HEK293T (cell line): ENCODE data around the gene TGM4.

Source experiments
- CTCF ChIA-PET: fragments of 350-600 bp; formaldehyde crosslinking; extraction: SDS; loops from one replicate; lab custom pipeline; 2021; ENCODE audit warnings: antibody characterized with exemption, inconsistent platforms; lab: Yijun Ruan, JAX
- POLR2A ChIA-PET: fragments of 350-600 bp; formaldehyde crosslinking; extraction: SDS; loops from one replicate; lab custom pipeline; 2020; ENCODE audit warnings: antibody characterized with exemption, inconsistent platforms; lab: Yijun Ruan, JAX
- DNase-seq: peaks from one replicate; pipeline ENCODE4 v3.0.0; 2012; ENCODE audit warnings: mixed read lengths; ENCODE audit errors: extremely low spot score
- ARNT ChIP-seq: fragments of 450-650 bp; IDR thresholded peaks from 2 replicates; pipeline ENCODE4 v1.6.1; 2017; ENCODE audit warnings: mild to moderate bottlenecking
- BHLHE40 ChIP-seq: fragments of 450-650 bp; IDR thresholded peaks from 2 replicates; pipeline ENCODE4 v1.6.1; 2016; ENCODE audit warnings: mild to moderate bottlenecking, moderate library complexity, borderline replicate concordance
- CTBP1 ChIP-seq: fragments of 450-650 bp; IDR thresholded peaks from 2 replicates; pipeline ENCODE4 v1.6.1; 2016; ENCODE audit warnings: borderline replicate concordance
- ELF4 ChIP-seq: fragments of 450-650 bp; IDR thresholded peaks from 2 replicates; pipeline ENCODE4 v1.6.1; 2017; ENCODE audit warnings: antibody characterized with exemption
- FOXA1 ChIP-seq: fragments of 450-650 bp; IDR thresholded peaks from 2 replicates; pipeline ENCODE4 v1.6.1; 2016; ENCODE audit warnings: mild to moderate bottlenecking
- FOXK2 ChIP-seq: fragments of 450-650 bp; IDR thresholded peaks from 2 replicates; pipeline ENCODE4 v1.6.1; 2016; ENCODE audit warnings: mild to moderate bottlenecking
- FOXM1 ChIP-seq: fragments of 450-650 bp; IDR thresholded peaks from 2 replicates; pipeline ENCODE4 v1.6.1; 2017; ENCODE audit warnings: mild to moderate bottlenecking, borderline replicate concordance
- HDGF ChIP-seq: fragments of 450-650 bp; IDR thresholded peaks from 2 replicates; pipeline ENCODE4 v1.6.1; 2017; ENCODE audit warnings: antibody characterized with exemption, borderline replicate concordance
- L3MBTL2 ChIP-seq: fragments of 450-650 bp; conservative IDR thresholded peaks from 2 replicates; pipeline ENCODE4 v1.6.1; 2016; ENCODE audit warnings: mild to moderate bottlenecking
- LEF1 ChIP-seq: fragments of 450-650 bp; IDR thresholded peaks from 2 replicates; pipeline ENCODE4 v1.6.1; 2017; ENCODE audit warnings: mild to moderate bottlenecking, borderline replicate concordance
- NFRKB ChIP-seq: fragments of 450-650 bp; IDR thresholded peaks from 2 replicates; pipeline ENCODE4 v1.6.1; 2016; ENCODE audit warnings: mild to moderate bottlenecking, moderate library complexity
- SP1 ChIP-seq: fragments of 450-650 bp; IDR thresholded peaks from 2 replicates; pipeline ENCODE4 v1.6.1; 2017
- SUZ12 ChIP-seq: fragments of 450-650 bp; IDR thresholded peaks from 2 replicates; pipeline ENCODE4 v1.6.1; 2016; ENCODE audit warnings: mild to moderate bottlenecking
- TARDBP ChIP-seq: fragments of 450-650 bp; IDR thresholded peaks from 2 replicates; pipeline ENCODE4 v1.6.1; 2016
- ZNF384 ChIP-seq: fragments of 450-650 bp; IDR thresholded peaks from 2 replicates; pipeline ENCODE4 v1.6.1; 2016
- TF ChIP-seq, protein P1 (sequence below): fragments of 450-650 bp; IDR thresholded peaks from 2 replicates; pipeline ENCODE4 v1.6.1; 2016

Gene TGM4

DNA sequence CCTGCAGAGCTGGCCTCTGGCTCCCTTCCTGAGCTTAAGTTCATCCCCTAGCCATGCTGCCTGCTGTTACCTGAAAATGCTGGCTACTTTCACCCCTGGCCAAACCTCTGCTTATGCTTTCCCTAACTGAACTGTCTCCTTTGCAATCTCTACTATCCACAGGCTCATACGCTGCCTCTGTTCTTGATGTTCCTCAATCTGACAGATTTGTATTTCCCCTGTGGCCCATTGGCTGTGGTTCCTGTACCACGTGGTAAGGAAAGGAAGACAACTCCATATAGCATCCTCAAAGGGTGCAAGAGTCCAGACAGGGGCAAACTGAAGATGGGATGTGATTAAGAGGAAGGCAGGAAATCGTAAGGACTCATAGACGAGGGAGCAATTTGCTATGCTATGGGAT, 33.2 kb downstream of the TGM4 start:
- ChIA-PET POLR2A (no interaction called here), CTCF (no interaction called here)

DNA sequence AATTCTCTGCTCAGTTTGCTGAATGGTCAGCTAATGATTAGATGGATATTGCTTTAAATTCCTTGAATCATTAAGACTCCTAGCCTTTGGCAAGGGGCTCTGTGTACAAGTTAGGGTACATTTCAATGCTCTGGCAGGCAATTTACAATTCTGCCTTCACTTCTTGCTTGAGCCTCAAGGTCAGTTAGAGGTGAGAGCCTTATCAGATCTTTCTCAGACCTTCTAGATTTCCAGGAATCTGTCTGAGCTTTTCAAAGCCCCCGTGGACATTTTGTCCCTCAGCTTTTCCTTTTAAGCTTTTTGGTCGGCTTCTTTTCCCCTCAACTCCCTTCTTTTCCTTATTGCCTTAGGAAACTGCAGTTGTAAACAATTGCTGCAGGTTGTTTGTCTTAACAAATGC, 34.7 kb downstream of the TGM4 start:
- POLR2A ChIA-PET, result no interaction called here
- TF ChIP-seq ZNF384 (no peak), FOXM1 (no peak)
- CTCF ChIA-PET, result interaction anchor here (0.6 kb wide), 1 partner anchor 62 kb away, joined by 3 read pairs; no protein-coding TSS in a partner anchor
- DNase-seq, result no peak

More for the DNA sequence above, 33.2 kb downstream of the TGM4 start:
- no peak for DNase-seq
- TF ChIP-seq HDGF (no peak), FOXA1 (no peak), ZNF384 (no peak), ARNT (no peak), SUZ12 (no peak), CTBP1 (no peak), FOXM1 (no peak), SP1 (no peak), NFRKB (no peak)
- TF ChIP-seq, protein P1, sequence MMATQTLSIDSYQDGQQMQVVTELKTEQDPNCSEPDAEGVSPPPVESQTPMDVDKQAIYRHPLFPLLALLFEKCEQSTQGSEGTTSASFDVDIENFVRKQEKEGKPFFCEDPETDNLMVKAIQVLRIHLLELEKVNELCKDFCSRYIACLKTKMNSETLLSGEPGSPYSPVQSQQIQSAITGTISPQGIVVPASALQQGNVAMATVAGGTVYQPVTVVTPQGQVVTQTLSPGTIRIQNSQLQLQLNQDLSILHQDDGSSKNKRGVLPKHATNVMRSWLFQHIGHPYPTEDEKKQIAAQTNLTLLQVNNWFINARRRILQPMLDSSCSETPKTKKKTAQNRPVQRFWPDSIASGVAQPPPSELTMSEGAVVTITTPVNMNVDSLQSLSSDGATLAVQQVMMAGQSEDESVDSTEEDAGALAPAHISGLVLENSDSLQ, result no peak

DNA sequence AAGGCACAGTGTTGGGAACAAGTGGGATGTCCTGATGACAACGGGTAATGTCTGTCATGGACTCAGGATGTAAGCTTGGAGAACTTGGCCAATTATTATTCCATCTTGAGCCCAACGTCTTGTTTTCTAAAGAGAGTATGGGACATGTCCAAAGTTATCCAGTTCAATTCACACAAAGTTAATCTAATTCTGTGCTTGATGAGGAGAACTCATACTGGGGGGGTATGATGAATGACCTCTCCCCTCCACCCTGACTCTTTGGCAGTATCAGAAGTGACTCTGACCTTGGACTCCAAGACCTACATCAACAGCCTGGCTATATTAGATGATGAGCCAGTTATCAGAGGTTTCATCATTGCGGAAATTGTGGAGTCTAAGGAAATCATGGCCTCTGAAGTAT, 36.3 kb downstream of the TGM4 start:
- no peak for DNase-seq
- ChIA-PET CTCF (no interaction called here), POLR2A (no interaction called here)
- TF ChIP-seq SP1 (no peak), TARDBP (no peak)

DNA sequence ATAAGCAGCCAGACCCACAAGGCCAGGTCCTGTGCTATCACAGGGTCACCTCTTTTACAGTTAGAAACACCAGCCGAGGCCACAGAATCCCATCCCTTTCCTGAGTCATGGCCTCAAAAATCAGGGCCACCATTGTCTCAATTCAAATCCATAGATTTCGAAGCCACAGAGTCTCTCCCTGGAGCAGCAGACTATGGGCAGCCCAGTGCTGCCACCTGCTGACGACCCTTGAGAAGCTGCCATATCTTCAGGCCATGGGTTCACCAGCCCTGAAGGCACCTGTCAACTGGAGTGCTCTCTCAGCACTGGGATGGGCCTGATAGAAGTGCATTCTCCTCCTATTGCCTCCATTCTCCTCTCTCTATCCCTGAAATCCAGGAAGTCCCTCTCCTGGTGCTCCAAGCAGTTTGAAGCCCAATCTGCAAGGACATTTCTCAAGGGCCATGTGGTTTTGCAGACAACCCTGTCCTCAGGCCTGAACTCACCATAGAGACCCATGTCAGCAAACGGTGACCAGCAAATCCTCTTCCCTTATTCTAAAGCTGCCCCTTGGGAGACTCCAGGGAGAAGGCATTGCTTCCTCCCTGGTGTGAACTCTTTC, 39.6 kb downstream of the TGM4 start:
- ChIA-PET CTCF (interaction anchor here (0.5 to 1.7 kb wide), 5 partner anchors 10 to 1165 kb away, joined by 3 to 10 read pairs (median 3); no protein-coding TSS in a partner anchor), POLR2A (interaction anchor here (1.7 kb wide), 1 partner anchor 152 kb away, joined by 6 read pairs; the partner anchor contains the start of genes KIAA1143 and KIF15)
- TF ChIP-seq BHLHE40 (no peak), TARDBP (no peak), ARNT (no peak), HDGF (no peak), LEF1 (no peak), ELF4 (no peak), SUZ12 (no peak), SP1 (no peak), FOXA1 (no peak), NFRKB (no peak), L3MBTL2 (no peak), FOXM1 (no peak), CTBP1 (no peak), ZNF384 (no peak), FOXK2 (no peak)
- TF ChIP-seq, protein P1, result no peak
- peak; percentile 83 for DNase-seq

DNA sequence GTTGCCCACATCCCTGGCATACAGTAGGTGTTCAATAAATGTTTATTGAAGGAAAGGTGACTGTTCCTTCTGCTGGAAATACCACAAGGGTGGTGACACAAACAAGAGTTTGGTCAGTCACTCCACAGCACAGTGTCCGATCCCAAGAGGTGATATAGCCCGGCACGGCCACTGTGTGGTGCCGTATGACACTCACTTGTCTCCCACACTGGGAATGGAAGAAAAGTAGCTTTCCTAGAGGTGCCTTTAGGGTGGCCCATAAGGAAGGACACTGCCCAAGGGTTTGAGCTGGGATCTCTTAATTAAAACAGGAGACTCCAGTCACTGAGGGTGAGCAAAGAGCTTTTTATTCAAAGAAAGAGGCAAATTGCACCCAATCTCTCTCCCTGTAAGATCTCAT, 40.5 kb downstream of the TGM4 start:
- POLR2A ChIA-PET, result no interaction called here
- no peak for TF ChIP-seq CTBP1
- no peak for TF ChIP-seq SUZ12
- no peak for TF ChIP-seq ZNF384
- TF ChIP-seq LEF1, result no peak
- TF ChIP-seq L3MBTL2, result no peak
- no peak for TF ChIP-seq BHLHE40
- TF ChIP-seq HDGF, result no peak
- DNase-seq, result peak; percentile 48
- CTCF ChIA-PET, result interaction anchor here (0.7 to 1.0 kb wide), 3 partner anchors 12 to 37 kb away, joined by 3 to 5 read pairs (median 4); no protein-coding TSS in a partner anchor

DNA sequence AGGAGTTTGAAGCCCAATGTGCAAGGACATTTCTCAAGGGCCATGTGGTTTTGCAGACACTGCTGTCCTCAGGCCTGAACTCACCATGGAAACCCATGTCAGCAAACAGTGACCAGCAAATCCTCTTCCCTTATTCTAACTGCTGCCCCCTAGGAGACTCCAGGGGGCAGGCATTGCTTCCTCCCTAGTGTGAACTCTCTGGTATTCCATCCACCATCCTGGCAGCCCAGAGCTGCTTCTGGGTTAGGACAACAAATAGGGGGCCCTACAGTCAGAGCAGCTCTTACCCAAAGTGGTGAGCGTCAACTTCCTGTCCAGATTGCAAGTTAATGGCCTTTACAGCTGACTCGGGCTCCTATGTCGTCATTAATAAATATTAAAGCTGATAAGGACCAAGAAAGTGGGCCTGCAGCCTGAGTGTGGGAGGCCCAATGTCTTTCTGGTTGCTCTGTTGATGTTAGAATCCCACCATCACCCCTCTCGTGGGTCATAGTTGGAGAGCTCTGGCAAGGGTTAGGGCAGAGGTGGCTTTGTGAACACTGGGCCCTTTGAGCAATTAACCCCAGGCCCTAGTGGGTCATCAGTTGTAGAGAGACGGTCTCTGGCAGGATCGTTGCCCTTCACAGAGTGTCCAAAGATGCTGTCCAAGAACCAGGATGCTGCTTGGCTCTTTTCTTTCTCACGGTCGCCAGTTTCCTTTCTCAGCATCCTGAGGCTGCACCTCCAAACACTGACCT, 41.5 kb downstream of the TGM4 start:
- POLR2A ChIA-PET, result no interaction called here

More for the DNA sequence above, 41.5 kb downstream of the TGM4 start:
- no peak for DNase-seq
- TF ChIP-seq ZNF384, result no peak
- no peak for TF ChIP-seq L3MBTL2
- TF ChIP-seq, protein P1, result no peak
- no peak for TF ChIP-seq BHLHE40
- no peak for TF ChIP-seq FOXM1
- no peak for TF ChIP-seq SP1
- TF ChIP-seq SUZ12, result no peak
- no peak for TF ChIP-seq NFRKB
- TF ChIP-seq HDGF, result no peak
- TF ChIP-seq TARDBP, result no peak
- no peak for TF ChIP-seq ARNT
- no peak for TF ChIP-seq LEF1
- no peak for TF ChIP-seq FOXK2
- CTCF ChIA-PET, result interaction anchor here (0.7 kb wide), 1 partner anchor 31 kb away, joined by 4 read pairs; no protein-coding TSS in a partner anchor
